IMR-90 (cell line): ENCODE measurements around the gene PCBP3. TPM values are rescaled to one million over a fixed set of nuclear protein-coding genes. Genes with fewer than 3 reads are reported as not detected.

Experiments
- ATAC-seq: fragments of 200-7000 bp; cut with Tn5 transposase; 2 replicates; pipeline ENCODE4 v1.9.1; 2020; ENCODE audit warnings: low read depth, mild to moderate bottlenecking, moderate library complexity
- BruUV-seq: library from RNA; stranded (reverse); fragments of 400-500 nt; replicated peaks from 2 replicates; lab custom pipeline; 2021; lab: Mats Ljungman, UMichigan
- CTCF ChIA-PET: fragments of 300-600 bp; formaldehyde crosslinking; extraction: SDS; loops from one replicate; lab custom pipeline; 2021; ENCODE audit warnings: antibody characterized with exemption; lab: Yijun Ruan, JAX
- POLR2A ChIA-PET: fragments of 300-600 bp; sonication (Branson Sonifier 250); formaldehyde crosslinking; loops from one replicate; lab custom pipeline; 2022; ENCODE audit warnings: antibody characterized with exemption; ENCODE audit not compliant: unreplicated experiment; lab: Charles Lee
- DNase-seq: peaks from one replicate; pipeline ENCODE4 v3.0.0; 2013
- H2AFZ ChIP-seq: replicated peaks from 2 replicates; pipeline ENCODE3; 2013; ENCODE audit warnings: low read length, mild to moderate bottlenecking; ENCODE audit not compliant: poor library complexity
- H2AK5ac ChIP-seq: 2 replicates; pipeline ENCODE4 v1.6.1; 2013; ENCODE audit warnings: low read depth, low read length, inconsistent platforms
- H2AK9ac ChIP-seq: replicated peaks from 2 replicates; pipeline ENCODE3; 2013; ENCODE audit warnings: mild to moderate bottlenecking, low read depth, low read length, moderate library complexity; ENCODE audit not compliant: poor library complexity
- H2BK120ac ChIP-seq: 2 replicates; pipeline ENCODE4 v1.6.1; 2013; ENCODE audit warnings: low read depth, low read length, inconsistent platforms
- H2BK15ac ChIP-seq: 3 replicates; pipeline ENCODE4 v1.6.1; 2013; ENCODE audit warnings: low read depth, low read length, inconsistent platforms
- H2BK20ac ChIP-seq: 2 replicates; pipeline ENCODE4 v1.6.1; 2013; ENCODE audit warnings: low read depth, mild to moderate bottlenecking, inconsistent platforms, low read length, moderate library complexity
- H2BK5ac ChIP-seq: 2 replicates; pipeline ENCODE4 v1.6.1; 2013; ENCODE audit warnings: mild to moderate bottlenecking, low read depth, low read length, inconsistent platforms; ENCODE audit not compliant: poor library complexity, severe bottlenecking
- H3K14ac ChIP-seq: replicated peaks from 2 replicates; pipeline ENCODE4 v1.6.1; 2013; ENCODE audit warnings: low read depth, low read length, inconsistent platforms
- H3K18ac ChIP-seq: 2 replicates; pipeline ENCODE4 v1.6.1; 2013; ENCODE audit warnings: low read depth, low read length, control low read depth
- H3K23ac ChIP-seq: 2 replicates; pipeline ENCODE4 v1.6.1; 2013; ENCODE audit warnings: low read depth, low read length, inconsistent platforms
- H3K27ac ChIP-seq: 2 replicates; pipeline ENCODE4 v1.5.1; 2013; ENCODE audit warnings: mild to moderate bottlenecking, control low read depth, low read length; ENCODE audit not compliant: insufficient read depth
- H3K27me3 ChIP-seq: 2 replicates; pipeline ENCODE4 v1.6.1; 2013; ENCODE audit warnings: low read length; ENCODE audit not compliant: control insufficient read depth, insufficient read depth
- H3K36me3 ChIP-seq: 2 replicates; pipeline ENCODE4 v1.6.1; 2013; ENCODE audit warnings: low read length, mixed read lengths; ENCODE audit not compliant: control insufficient read depth, insufficient read depth
- H3K4ac ChIP-seq: 2 replicates; pipeline ENCODE4 v1.6.1; 2013; ENCODE audit warnings: low read depth, low read length, inconsistent platforms
- H3K4me1 ChIP-seq: 2 replicates; pipeline ENCODE4 v1.6.1; 2013; ENCODE audit warnings: low read length, mixed read lengths; ENCODE audit not compliant: control insufficient read depth, insufficient read depth
- H3K4me2 ChIP-seq: 2 replicates; pipeline ENCODE4 v1.6.1; 2013; ENCODE audit warnings: low read depth, mild to moderate bottlenecking, control low read depth, low read length, moderate library complexity
- H3K4me3 ChIP-seq: 2 replicates; pipeline ENCODE4 v1.5.1; 2013; ENCODE audit warnings: low read depth, mild to moderate bottlenecking, control low read depth, low read length, moderate library complexity; ENCODE audit not compliant: insufficient read depth
- H3K56ac ChIP-seq: 2 replicates; pipeline ENCODE4 v1.6.1; 2013; ENCODE audit warnings: low read length, inconsistent platforms; ENCODE audit not compliant: insufficient read depth; ENCODE audit errors: extremely low read depth
- H3K79me1 ChIP-seq, 2 experiments: 2 replicates each; pipeline ENCODE4 v1.6.1; 2013; ENCODE audit warnings: low read length in 2 of 2, inconsistent platforms in 1 of 2, low read depth in 1 of 2
- H3K9ac ChIP-seq: 2 replicates; pipeline ENCODE4 v1.6.1; 2013; ENCODE audit warnings: low read depth, low read length, control low read depth
- H3K9me1 ChIP-seq: 2 replicates; pipeline ENCODE4 v1.6.1; 2013; ENCODE audit warnings: low read length, inconsistent platforms; ENCODE audit not compliant: insufficient read depth
- H3K9me3 ChIP-seq: 2 replicates; pipeline ENCODE4 v1.6.1; 2013; ENCODE audit warnings: low read length; ENCODE audit not compliant: control insufficient read depth, insufficient read depth
- H4K20me1 ChIP-seq: 2 replicates; pipeline ENCODE4 v1.6.1; 2013; ENCODE audit warnings: low read length, inconsistent platforms; ENCODE audit not compliant: insufficient read depth
- H4K5ac ChIP-seq: 2 replicates; pipeline ENCODE4 v1.6.1; 2013; ENCODE audit warnings: mild to moderate bottlenecking, low read depth, low read length, control low read depth
- H4K8ac ChIP-seq, 2 experiments: 2 replicates each; pipeline ENCODE4 v1.6.1; 2013; ENCODE audit warnings: low read depth in 2 of 2, low read length in 2 of 2, control low read depth in 1 of 2, inconsistent platforms in 1 of 2
- H4K91ac ChIP-seq: 2 replicates; pipeline ENCODE4 v1.6.1; 2013; ENCODE audit warnings: low read depth, low read length, inconsistent platforms; ENCODE audit not compliant: insufficient read depth
- BHLHE40 ChIP-seq: fragments of 150-350 bp; IDR thresholded peaks from 2 replicates; pipeline ENCODE4 v1.6.1; 2016; ENCODE audit warnings: mild to moderate bottlenecking, low read depth, low read length
- CEBPB ChIP-seq: IDR thresholded peaks from 2 replicates; pipeline ENCODE4 v1.6.1; 2012; ENCODE audit warnings: low read depth, low read length, improper control_type of control experiment
- CHD1 ChIP-seq: IDR thresholded peaks from 2 replicates; pipeline ENCODE4 v1.6.1; 2012; ENCODE audit warnings: low read depth, low read length, improper control_type of control experiment
- ELK1 ChIP-seq: fragments of 150-350 bp; IDR thresholded peaks from 2 replicates; pipeline ENCODE4 v1.6.1; 2016; ENCODE audit warnings: low read depth, mild to moderate bottlenecking, low read length, moderate library complexity, borderline replicate concordance
- FOS ChIP-seq: fragments of 150-350 bp; IDR thresholded peaks from 2 replicates; pipeline ENCODE4 v1.6.1; 2016; ENCODE audit warnings: low read depth, low read length
- MAFK ChIP-seq: IDR thresholded peaks from 2 replicates; pipeline ENCODE4 v1.6.1; 2012; ENCODE audit warnings: low read depth, low read length, improper control_type of control experiment
- MAZ ChIP-seq: IDR thresholded peaks from 2 replicates; pipeline ENCODE4 v1.6.1; 2012; ENCODE audit warnings: low read depth, mild to moderate bottlenecking, low read length, improper control_type of control experiment, moderate library complexity, borderline replicate concordance
- MXI1 ChIP-seq: IDR thresholded peaks from 2 replicates; pipeline ENCODE4 v1.6.1; 2012; ENCODE audit warnings: low read depth, mild to moderate bottlenecking, low read length, moderate library complexity, borderline replicate concordance
- NFE2L2 ChIP-seq: fragments of 150-350 bp; IDR thresholded peaks from 2 replicates; pipeline ENCODE4 v1.6.1; 2016; ENCODE audit warnings: low read depth, mild to moderate bottlenecking, low read length
- POLR2A ChIP-seq: IDR thresholded peaks from 2 replicates; pipeline ENCODE4 v1.6.1; 2012; ENCODE audit warnings: mild to moderate bottlenecking, low read depth, low read length
- RAD21 ChIP-seq: IDR thresholded peaks from 2 replicates; pipeline ENCODE4 v1.6.1; 2012; ENCODE audit warnings: low read length, improper control_type of control experiment
- RFX5 ChIP-seq: IDR thresholded peaks from 2 replicates; pipeline ENCODE4 v1.8.0; 2012; ENCODE audit warnings: low read depth, mild to moderate bottlenecking, low read length, moderate library complexity
- SMC3 ChIP-seq: fragments of 150-350 bp; IDR thresholded peaks from 2 replicates; pipeline ENCODE4 v1.6.1; 2016; ENCODE audit warnings: low read depth, mild to moderate bottlenecking, antibody characterized with exemption, low read length, moderate library complexity
- USF2 ChIP-seq: fragments of 150-350 bp; IDR thresholded peaks from 2 replicates; pipeline ENCODE4 v1.6.1; 2017; ENCODE audit warnings: mild to moderate bottlenecking, antibody characterized with exemption, low read length, low read depth
- WGBS, 2 experiments: methylation state at CpG; one replicate each; pipeline versions ENCODE4 v1.1.5 to v1.1.7; 2013; ENCODE audit warnings: missing lambda C conversion rate in 2 of 2; ENCODE audit not compliant: insufficient read length in 1 of 2; ENCODE audit errors: extremely low coverage in 2 of 2; 5-methylcytosine and 5-hydroxymethylcytosine counted together
- dilution Hi-C: fragments of 300-500 bp; cut with HindIII; formaldehyde crosslinking; loops from one replicate; pipeline ENCODE4 v1.14.3; 2018; ENCODE audit warnings: low sequenced_read_pairs; ENCODE audit not compliant: unreplicated experiment
- in situ Hi-C: fragments of 300-500 bp; cut with MboI; formaldehyde crosslinking; loops from 3 replicates; pipeline ENCODE4 v1.14.3; 2019; ENCODE audit warnings: low sequenced_read_pairs, inconsistent platforms, mixed read lengths
- intact Hi-C: fragments of 100-400 bp; cut with micrococcal nuclease; formaldehyde crosslinking; loops from 2 replicates; pipeline ENCODE4 v1.10.0; 2022
- polyA plus RNA-seq, 3 experiments: library from polyadenylated mRNA; depleted of rRNA; stranded (reverse); fragments of >200 nt; gene quantifications; 2 replicates each; pipeline ENCODE4 v1.2.3, GENCODE V29; 2012; ENCODE audit warnings: low replicate concordance in 1 of 3
- total RNA-seq: library from RNA; depleted of rRNA; stranded (reverse); fragments of >200 nt; gene quantifications from 2 replicates; pipeline ENCODE4 v1.2.3, GENCODE V29; 2012
- TF ChIP-seq, protein P1 (sequence below): conservative IDR thresholded peaks from 2 replicates; pipeline ENCODE4 v1.5.1; 2012; ENCODE audit warnings: mild to moderate bottlenecking, low read depth, low read length, improper control_type of control experiment

Gene PCBP3
- total and polyA plus RNA-seq, 2 of the 4 experiments (the other 2 are of a cell fraction) = 2.9 to 3.9 TPM

- in situ Hi-C loops = no loop called here
- H2BK5ac ChIP-seq = no peak overlapping the region
- H3K27me3 ChIP-seq = no peaks in the 10 kb centered on the region
- H2BK20ac ChIP-seq = no peak overlapping the region
- ATAC-seq (no peak), DNase-seq (no peak)
- H2AK9ac ChIP-seq = no peak overlapping the region
- ChIA-PET POLR2A (no interaction called here), CTCF (no interaction called here)
- no peak overlapping the region for H2AFZ ChIP-seq
- H2BK15ac ChIP-seq = no peak overlapping the region
- H3K36me3 ChIP-seq = no peaks in the 10 kb centered on the region
- no peak overlapping the region for H3K4me2 ChIP-seq
- H4K20me1 ChIP-seq = no peaks in the 10 kb centered on the region
- H4K5ac ChIP-seq = no peak overlapping the region
- no peak overlapping the region for H3K56ac ChIP-seq
- no peak overlapping the region for H4K91ac ChIP-seq
- H3K9me3 ChIP-seq = peaks cover 5% of the 10 kb centered on the region
- no peak overlapping the region for H3K9ac ChIP-seq
- WGBS, 2 experiments = no CpG with 5 or more reads among the region's 3 CpGs
- H3K4me3 ChIP-seq = no peak overlapping the region
- no peaks in the 10 kb centered on the region for H3K79me1 ChIP-seq
- no peak overlapping the region for H3K27ac ChIP-seq
- intact Hi-C loops = no loop called here
- no peak overlapping the region for H3K4ac ChIP-seq
- dilution Hi-C loops = no loop called here
- no peak overlapping the region for H2BK120ac ChIP-seq
- H3K9me1 ChIP-seq = no peaks in the 10 kb centered on the region; the same call in 1 of the 2 replicates
- H2AK5ac ChIP-seq = no peak overlapping the region
- H4K8ac ChIP-seq = no peak overlapping the region
- no TSS peak for BruUV-seq
- no peak overlapping the region for H3K14ac ChIP-seq
- H3K4me1 ChIP-seq = no peaks in the 10 kb centered on the region
- no peak for TF ChIP-seq MAZ
- no peak for TF ChIP-seq FOS
- no peak for TF ChIP-seq MAFK
- no peak for TF ChIP-seq POLR2A
- TF ChIP-seq, protein P1, sequence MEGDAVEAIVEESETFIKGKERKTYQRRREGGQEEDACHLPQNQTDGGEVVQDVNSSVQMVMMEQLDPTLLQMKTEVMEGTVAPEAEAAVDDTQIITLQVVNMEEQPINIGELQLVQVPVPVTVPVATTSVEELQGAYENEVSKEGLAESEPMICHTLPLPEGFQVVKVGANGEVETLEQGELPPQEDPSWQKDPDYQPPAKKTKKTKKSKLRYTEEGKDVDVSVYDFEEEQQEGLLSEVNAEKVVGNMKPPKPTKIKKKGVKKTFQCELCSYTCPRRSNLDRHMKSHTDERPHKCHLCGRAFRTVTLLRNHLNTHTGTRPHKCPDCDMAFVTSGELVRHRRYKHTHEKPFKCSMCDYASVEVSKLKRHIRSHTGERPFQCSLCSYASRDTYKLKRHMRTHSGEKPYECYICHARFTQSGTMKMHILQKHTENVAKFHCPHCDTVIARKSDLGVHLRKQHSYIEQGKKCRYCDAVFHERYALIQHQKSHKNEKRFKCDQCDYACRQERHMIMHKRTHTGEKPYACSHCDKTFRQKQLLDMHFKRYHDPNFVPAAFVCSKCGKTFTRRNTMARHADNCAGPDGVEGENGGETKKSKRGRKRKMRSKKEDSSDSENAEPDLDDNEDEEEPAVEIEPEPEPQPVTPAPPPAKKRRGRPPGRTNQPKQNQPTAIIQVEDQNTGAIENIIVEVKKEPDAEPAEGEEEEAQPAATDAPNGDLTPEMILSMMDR = no peak
- TF ChIP-seq MXI1 = no peak
- no peak for TF ChIP-seq CEBPB
- no peak for TF ChIP-seq BHLHE40
- TF ChIP-seq RAD21 = no peak
- TF ChIP-seq ELK1 = no peak
- no peak for TF ChIP-seq NFE2L2
- TF ChIP-seq RFX5 = no peak
- TF ChIP-seq SMC3 = no peak
- TF ChIP-seq USF2 = no peak
- TF ChIP-seq CHD1 = no peak
- H3K23ac ChIP-seq = no peak overlapping the region
- H3K18ac ChIP-seq = no peak overlapping the region
Observed at GRCh38 chr21:45780647-45781046, 137.1 kb downstream of the PCBP3 start.
